IMR-90 (cell line): Measurements from ENCODE around the gene TNF. TPM values are rescaled to one million over a fixed set of nuclear protein-coding genes. Genes with fewer than 3 reads are reported as not detected.

Source experiments
- ATAC-seq: fragments of 200-7000 bp; cut with Tn5 transposase; 2 replicates; pipeline ENCODE4 v1.9.1; 2020; ENCODE audit warnings: low read depth, mild to moderate bottlenecking, moderate library complexity
- BruUV-seq: library from RNA; stranded (reverse); fragments of 400-500 nt; replicated peaks from 2 replicates; lab custom pipeline; 2021; lab: Mats Ljungman, UMichigan
- CTCF ChIA-PET: fragments of 300-600 bp; formaldehyde crosslinking; extraction: SDS; loops from one replicate; lab custom pipeline; 2021; ENCODE audit warnings: antibody characterized with exemption; lab: Yijun Ruan, JAX
- POLR2A ChIA-PET: fragments of 300-600 bp; sonication (Branson Sonifier 250); formaldehyde crosslinking; loops from one replicate; lab custom pipeline; 2022; ENCODE audit warnings: antibody characterized with exemption; ENCODE audit not compliant: unreplicated experiment; lab: Charles Lee
- DNase-seq: peaks from one replicate; pipeline ENCODE4 v3.0.0; 2013
- H2AFZ ChIP-seq: replicated peaks from 2 replicates; pipeline ENCODE3; 2013; ENCODE audit warnings: low read length, mild to moderate bottlenecking; ENCODE audit not compliant: poor library complexity
- H2AK5ac ChIP-seq: 2 replicates; pipeline ENCODE4 v1.6.1; 2013; ENCODE audit warnings: low read depth, low read length, inconsistent platforms
- H2AK9ac ChIP-seq: replicated peaks from 2 replicates; pipeline ENCODE3; 2013; ENCODE audit warnings: mild to moderate bottlenecking, low read depth, low read length, moderate library complexity; ENCODE audit not compliant: poor library complexity
- H2BK120ac ChIP-seq: 2 replicates; pipeline ENCODE4 v1.6.1; 2013; ENCODE audit warnings: low read depth, low read length, inconsistent platforms
- H2BK15ac ChIP-seq: 3 replicates; pipeline ENCODE4 v1.6.1; 2013; ENCODE audit warnings: low read depth, low read length, inconsistent platforms
- H2BK20ac ChIP-seq: 2 replicates; pipeline ENCODE4 v1.6.1; 2013; ENCODE audit warnings: low read depth, mild to moderate bottlenecking, inconsistent platforms, low read length, moderate library complexity
- H2BK5ac ChIP-seq: 2 replicates; pipeline ENCODE4 v1.6.1; 2013; ENCODE audit warnings: mild to moderate bottlenecking, low read depth, low read length, inconsistent platforms; ENCODE audit not compliant: poor library complexity, severe bottlenecking
- H3K14ac ChIP-seq: replicated peaks from 2 replicates; pipeline ENCODE4 v1.6.1; 2013; ENCODE audit warnings: low read depth, low read length, inconsistent platforms
- H3K18ac ChIP-seq: 2 replicates; pipeline ENCODE4 v1.6.1; 2013; ENCODE audit warnings: low read depth, low read length, control low read depth
- H3K23ac ChIP-seq: 2 replicates; pipeline ENCODE4 v1.6.1; 2013; ENCODE audit warnings: low read depth, low read length, inconsistent platforms
- H3K27ac ChIP-seq: 2 replicates; pipeline ENCODE4 v1.5.1; 2013; ENCODE audit warnings: mild to moderate bottlenecking, control low read depth, low read length; ENCODE audit not compliant: insufficient read depth
- H3K27me3 ChIP-seq: 2 replicates; pipeline ENCODE4 v1.6.1; 2013; ENCODE audit warnings: low read length; ENCODE audit not compliant: control insufficient read depth, insufficient read depth
- H3K36me3 ChIP-seq: 2 replicates; pipeline ENCODE4 v1.6.1; 2013; ENCODE audit warnings: low read length, mixed read lengths; ENCODE audit not compliant: control insufficient read depth, insufficient read depth
- H3K4ac ChIP-seq: 2 replicates; pipeline ENCODE4 v1.6.1; 2013; ENCODE audit warnings: low read depth, low read length, inconsistent platforms
- H3K4me1 ChIP-seq: 2 replicates; pipeline ENCODE4 v1.6.1; 2013; ENCODE audit warnings: low read length, mixed read lengths; ENCODE audit not compliant: control insufficient read depth, insufficient read depth
- H3K4me2 ChIP-seq: 2 replicates; pipeline ENCODE4 v1.6.1; 2013; ENCODE audit warnings: low read depth, mild to moderate bottlenecking, control low read depth, low read length, moderate library complexity
- H3K4me3 ChIP-seq: 2 replicates; pipeline ENCODE4 v1.5.1; 2013; ENCODE audit warnings: low read depth, mild to moderate bottlenecking, control low read depth, low read length, moderate library complexity; ENCODE audit not compliant: insufficient read depth
- H3K56ac ChIP-seq: 2 replicates; pipeline ENCODE4 v1.6.1; 2013; ENCODE audit warnings: low read length, inconsistent platforms; ENCODE audit not compliant: insufficient read depth; ENCODE audit errors: extremely low read depth
- H3K79me1 ChIP-seq, 2 experiments: 2 replicates each; pipeline ENCODE4 v1.6.1; 2013; ENCODE audit warnings: low read length in 2 of 2, inconsistent platforms in 1 of 2, low read depth in 1 of 2
- H3K9ac ChIP-seq: 2 replicates; pipeline ENCODE4 v1.6.1; 2013; ENCODE audit warnings: low read depth, low read length, control low read depth
- H3K9me1 ChIP-seq: 2 replicates; pipeline ENCODE4 v1.6.1; 2013; ENCODE audit warnings: low read length, inconsistent platforms; ENCODE audit not compliant: insufficient read depth
- H3K9me3 ChIP-seq: 2 replicates; pipeline ENCODE4 v1.6.1; 2013; ENCODE audit warnings: low read length; ENCODE audit not compliant: control insufficient read depth, insufficient read depth
- H4K20me1 ChIP-seq: 2 replicates; pipeline ENCODE4 v1.6.1; 2013; ENCODE audit warnings: low read length, inconsistent platforms; ENCODE audit not compliant: insufficient read depth
- H4K5ac ChIP-seq: 2 replicates; pipeline ENCODE4 v1.6.1; 2013; ENCODE audit warnings: mild to moderate bottlenecking, low read depth, low read length, control low read depth
- H4K8ac ChIP-seq, 2 experiments: 2 replicates each; pipeline ENCODE4 v1.6.1; 2013; ENCODE audit warnings: low read depth in 2 of 2, low read length in 2 of 2, control low read depth in 1 of 2, inconsistent platforms in 1 of 2
- H4K91ac ChIP-seq: 2 replicates; pipeline ENCODE4 v1.6.1; 2013; ENCODE audit warnings: low read depth, low read length, inconsistent platforms; ENCODE audit not compliant: insufficient read depth
- BHLHE40 ChIP-seq: fragments of 150-350 bp; IDR thresholded peaks from 2 replicates; pipeline ENCODE4 v1.6.1; 2016; ENCODE audit warnings: mild to moderate bottlenecking, low read depth, low read length
- CEBPB ChIP-seq: IDR thresholded peaks from 2 replicates; pipeline ENCODE4 v1.6.1; 2012; ENCODE audit warnings: low read depth, low read length, improper control_type of control experiment
- CHD1 ChIP-seq: IDR thresholded peaks from 2 replicates; pipeline ENCODE4 v1.6.1; 2012; ENCODE audit warnings: low read depth, low read length, improper control_type of control experiment
- CTCF ChIP-seq: conservative IDR thresholded peaks from 2 replicates; pipeline ENCODE4 v1.5.1; 2012; ENCODE audit warnings: mild to moderate bottlenecking, low read depth, low read length, improper control_type of control experiment
- ELK1 ChIP-seq: fragments of 150-350 bp; IDR thresholded peaks from 2 replicates; pipeline ENCODE4 v1.6.1; 2016; ENCODE audit warnings: low read depth, mild to moderate bottlenecking, low read length, moderate library complexity, borderline replicate concordance
- FOS ChIP-seq: fragments of 150-350 bp; IDR thresholded peaks from 2 replicates; pipeline ENCODE4 v1.6.1; 2016; ENCODE audit warnings: low read depth, low read length
- MAZ ChIP-seq: IDR thresholded peaks from 2 replicates; pipeline ENCODE4 v1.6.1; 2012; ENCODE audit warnings: low read depth, mild to moderate bottlenecking, low read length, improper control_type of control experiment, moderate library complexity, borderline replicate concordance
- MXI1 ChIP-seq: IDR thresholded peaks from 2 replicates; pipeline ENCODE4 v1.6.1; 2012; ENCODE audit warnings: low read depth, mild to moderate bottlenecking, low read length, moderate library complexity, borderline replicate concordance
- POLR2A ChIP-seq: IDR thresholded peaks from 2 replicates; pipeline ENCODE4 v1.6.1; 2012; ENCODE audit warnings: mild to moderate bottlenecking, low read depth, low read length
- RAD21 ChIP-seq: IDR thresholded peaks from 2 replicates; pipeline ENCODE4 v1.6.1; 2012; ENCODE audit warnings: low read length, improper control_type of control experiment
- RCOR1 ChIP-seq: IDR thresholded peaks from 2 replicates; pipeline ENCODE4 v1.6.1; 2012; ENCODE audit warnings: mild to moderate bottlenecking, low read length, improper control_type of control experiment; ENCODE audit not compliant: insufficient replicate concordance
- SMC3 ChIP-seq: fragments of 150-350 bp; IDR thresholded peaks from 2 replicates; pipeline ENCODE4 v1.6.1; 2016; ENCODE audit warnings: low read depth, mild to moderate bottlenecking, antibody characterized with exemption, low read length, moderate library complexity
- USF2 ChIP-seq: fragments of 150-350 bp; IDR thresholded peaks from 2 replicates; pipeline ENCODE4 v1.6.1; 2017; ENCODE audit warnings: mild to moderate bottlenecking, antibody characterized with exemption, low read length, low read depth
- WGBS, 2 experiments: methylation state at CpG; one replicate each; pipeline versions ENCODE4 v1.1.5 to v1.1.7; 2013; ENCODE audit warnings: missing lambda C conversion rate in 2 of 2; ENCODE audit not compliant: insufficient read length in 1 of 2; ENCODE audit errors: extremely low coverage in 2 of 2; 5-methylcytosine and 5-hydroxymethylcytosine counted together
- dilution Hi-C: fragments of 300-500 bp; cut with HindIII; formaldehyde crosslinking; loops from one replicate; pipeline ENCODE4 v1.14.3; 2018; ENCODE audit warnings: low sequenced_read_pairs; ENCODE audit not compliant: unreplicated experiment
- in situ Hi-C: fragments of 300-500 bp; cut with MboI; formaldehyde crosslinking; loops from 3 replicates; pipeline ENCODE4 v1.14.3; 2019; ENCODE audit warnings: low sequenced_read_pairs, inconsistent platforms, mixed read lengths
- intact Hi-C: fragments of 100-400 bp; cut with micrococcal nuclease; formaldehyde crosslinking; loops from 2 replicates; pipeline ENCODE4 v1.10.0; 2022
- polyA plus RNA-seq, 3 experiments: library from polyadenylated mRNA; depleted of rRNA; stranded (reverse); fragments of >200 nt; gene quantifications; 2 replicates each; pipeline ENCODE4 v1.2.3, GENCODE V29; 2012; ENCODE audit warnings: low replicate concordance in 1 of 3
- total RNA-seq: library from RNA; depleted of rRNA; stranded (reverse); fragments of >200 nt; gene quantifications from 2 replicates; pipeline ENCODE4 v1.2.3, GENCODE V29; 2012

Gene TNF
- total and polyA plus RNA-seq, 2 of the 4 experiments (the other 2 are of a cell fraction), result not detected

- in situ Hi-C loops, result no loop called here
- ChIA-PET CTCF (no interaction called here), POLR2A (no interaction called here)
- ATAC-seq (no peak), DNase-seq (no peak)
- TF ChIP-seq MAZ (no peak), POLR2A (no peak), MXI1 (no peak), FOS (no peak), ELK1 (no peak), RCOR1 (no peak), CTCF (no peak), SMC3 (no peak), USF2 (no peak), RAD21 (no peak), CEBPB (no peak), BHLHE40 (no peak), CHD1 (no peak)
- Histone ChIP-seq H3K79me1 (peaks cover 12 to 23% of the 10 kb centered on the region in 2 experiments), H3K4me3 (no peak overlapping the region), H2AFZ (no peak overlapping the region), H3K9ac (no peak overlapping the region), H4K91ac (no peak overlapping the region), H2BK20ac (no peak overlapping the region), H3K23ac (no peak overlapping the region), H4K8ac (no peak overlapping the region), H3K27ac (0 out of 2 replicates have a peak overlapping the region, but pooled peaks have one; percentile 1), H3K9me3 (no peaks in the 10 kb centered on the region), H3K9me1 (peaks cover 19% of the 10 kb centered on the region; the same call in 1 of the 2 replicates), H2BK5ac (peak overlapping the region; percentile 40), H3K56ac (no peak overlapping the region), H3K27me3 (no peaks in the 10 kb centered on the region), H3K4ac (no peak overlapping the region), H3K14ac (no peak overlapping the region), H3K4me2 (no peak overlapping the region), H2BK15ac (no peak overlapping the region), H3K36me3 (peaks cover 32% of the 10 kb centered on the region), H2BK120ac (no peak overlapping the region), H4K5ac (no peak overlapping the region), H4K20me1 (no peaks in the 10 kb centered on the region), H3K18ac (no peak overlapping the region), H2AK9ac (no peak overlapping the region), H2AK5ac (no peak overlapping the region), H3K4me1 (peaks cover 18% of the 10 kb centered on the region)
- 100% methylated on average over 3 of the region's 14 CpGs; no CpG with 5 or more reads in 1 of the 2 experiments for WGBS, 2 experiments
- BruUV-seq, result no TSS peak
- intact Hi-C loops, result no loop called here
- dilution Hi-C loops, result no loop called here
Measured at GRCh38 chr6:31558631-31559500, 16.5 kb upstream of the TNF start.
